H1 (cell line): ENCODE results near the gene RETSAT. TPM values are rescaled to one million over a fixed set of nuclear protein-coding genes. Genes with fewer than 3 reads are reported as not detected.

Experiments used
- CTCF ChIA-PET: fragments of 300-600 bp; sonication (Branson Sonifier 250); formaldehyde crosslinking; loops from one replicate; lab custom pipeline; 2021; ENCODE audit not compliant: partially characterized antibody; lab: Charles Lee
- POLR2A ChIA-PET: fragments of 300-600 bp; sonication (Branson Sonifier 250); formaldehyde crosslinking; loops from one replicate; lab custom pipeline; 2021; ENCODE audit warnings: inconsistent platforms; ENCODE audit not compliant: partially characterized antibody; lab: Charles Lee
- DNase-seq, 2 experiments: peaks; one replicate each; pipeline versions ENCODE4 v3.0.0 to v3.0.0-alpha.2; 2010 to 2022; ENCODE audit warnings: low spot score in 2 of 2, low read depth in 1 of 2, mixed read lengths in 1 of 2
- FAIRE-seq: peaks from 2 replicates; lab custom pipeline; 2011; peaks lifted over from hg19 to GRCh38; lab: Jason Lieb, UNC
- H2AFZ ChIP-seq: 2 replicates; pipeline ENCODE4 v1.8.1; 2012; ENCODE audit warnings: low read length, inconsistent platforms
- H2AK5ac ChIP-seq: 2 replicates; pipeline ENCODE4 v1.6.1; 2013; ENCODE audit warnings: low read depth, low read length
- H2BK120ac ChIP-seq: replicated peaks from 2 replicates; pipeline ENCODE3; 2013; ENCODE audit warnings: low read depth, low read length, inconsistent platforms
- H2BK12ac ChIP-seq: 2 replicates; pipeline ENCODE4 v1.6.1; 2013; ENCODE audit warnings: low read depth, low read length
- H2BK15ac ChIP-seq: 2 replicates; pipeline ENCODE4 v1.6.1; 2013; ENCODE audit warnings: low read length
- H2BK20ac ChIP-seq: 2 replicates; pipeline ENCODE4 v1.6.1; 2013; ENCODE audit warnings: low read length
- H2BK5ac ChIP-seq: 2 replicates; pipeline ENCODE4 v1.6.1; 2013; ENCODE audit warnings: low read depth, low read length
- H3K14ac ChIP-seq: 2 replicates; pipeline ENCODE4 v1.6.1; 2013; ENCODE audit warnings: inconsistent platforms; ENCODE audit not compliant: insufficient read length
- H3K18ac ChIP-seq: 2 replicates; pipeline ENCODE4 v1.6.1; 2013; ENCODE audit warnings: low read length; ENCODE audit errors: extremely low read depth
- H3K23ac ChIP-seq: 2 replicates; pipeline ENCODE4 v1.6.1; 2013; ENCODE audit warnings: inconsistent platforms; ENCODE audit not compliant: insufficient read length
- H3K23me2 ChIP-seq: 2 replicates; pipeline ENCODE4 v1.6.1; 2013; ENCODE audit warnings: low read depth, low read length
- H3K27ac ChIP-seq: 2 replicates; pipeline ENCODE4 v1.6.1; 2011; ENCODE audit warnings: low read depth, low read length, inconsistent platforms
- H3K27me3 ChIP-seq, 4 experiments: replicated peaks in 1 of 4; 1 replicate in 1 of 4; 2 replicates in 3 of 4; pipeline versions ENCODE4 v1.6.1 to v1.8.1; 2011 to 2013; ENCODE audit warnings: low read length in 3 of 4, mild to moderate bottlenecking in 3 of 4, inconsistent platforms in 2 of 4, mixed read lengths in 2 of 4, moderate library complexity in 1 of 4; ENCODE audit not compliant: control insufficient read depth in 3 of 4, insufficient read depth in 3 of 4; ENCODE audit errors: extremely low read depth in 1 of 4
- H3K36me3 ChIP-seq, 4 experiments: 2 replicates each; pipeline versions ENCODE4 v1.6.1 to v1.8.1; 2011 to 2013; ENCODE audit warnings: mild to moderate bottlenecking in 4 of 4, low read length in 3 of 4, moderate library complexity in 2 of 4, control low read depth in 1 of 4, inconsistent platforms in 1 of 4; ENCODE audit not compliant: insufficient read depth in 4 of 4, control insufficient read depth in 2 of 4
- H3K4ac ChIP-seq: replicated peaks from 2 replicates; pipeline ENCODE3; 2013; ENCODE audit warnings: low read length, low read depth, mixed read lengths, inconsistent platforms; ENCODE audit not compliant: insufficient read length
- H3K4me1 ChIP-seq, 4 experiments: replicated peaks in 1 of 4; 1 replicate in 1 of 4; 2 replicates in 3 of 4; pipeline versions ENCODE4 v1.6.1 to v1.8.1; 2011 to 2013; ENCODE audit warnings: low read length in 3 of 4, inconsistent platforms in 2 of 4, mixed read lengths in 1 of 4; ENCODE audit not compliant: insufficient read depth in 4 of 4, control insufficient read depth in 3 of 4
- H3K4me2 ChIP-seq, 2 experiments: 2 replicates each; pipeline versions ENCODE4 v1.6.1 to v1.8.1; 2011 to 2013; ENCODE audit warnings: low read depth in 2 of 2, low read length in 2 of 2, control low read depth in 1 of 2, inconsistent platforms in 1 of 2, mild to moderate bottlenecking in 1 of 2; ENCODE audit not compliant: insufficient read depth in 1 of 2
- H3K4me3 ChIP-seq, 4 experiments: fragments of 200-600, 300-600 bp in 1 of 4; sonication (generic), shearing (Covaris generic), sonication (Bioruptor Twin) in 1 of 4; 2 replicates each; pipeline versions ENCODE4 v1.5.1 to v1.8.1; 2011 to 2016; ENCODE audit warnings: low read length in 4 of 4, low read depth in 3 of 4, control low read depth in 2 of 4, inconsistent platforms in 2 of 4, mild to moderate bottlenecking in 2 of 4, mixed read lengths in 1 of 4, moderate library complexity in 1 of 4; ENCODE audit not compliant: insufficient read depth in 2 of 4; ENCODE audit errors: extremely low read depth in 1 of 4
- H3K56ac ChIP-seq: replicated peaks from 2 replicates; pipeline ENCODE3; 2013; ENCODE audit warnings: low read depth, mild to moderate bottlenecking, mixed read lengths, low read length, inconsistent platforms; ENCODE audit not compliant: insufficient read length
- H3K79me1 ChIP-seq: 2 replicates; pipeline ENCODE4 v1.6.1; 2013; ENCODE audit warnings: low read depth, low read length, control low read depth
- H3K79me2 ChIP-seq, 2 experiments: 2 replicates each; pipeline versions ENCODE4 v1.6.1 to v1.8.1; 2012 to 2013; ENCODE audit warnings: low read length in 2 of 2, mild to moderate bottlenecking in 2 of 2, inconsistent platforms in 1 of 2; ENCODE audit not compliant: insufficient read depth in 2 of 2, control insufficient read depth in 1 of 2
- H3K9ac ChIP-seq, 4 experiments: replicated peaks in 1 of 4; 1 replicate in 1 of 4; 2 replicates in 3 of 4; pipeline versions ENCODE4 v1.6.1 to v1.8.1; 2011 to 2013; ENCODE audit warnings: low read depth in 3 of 4, low read length in 3 of 4, control low read depth in 2 of 4, mild to moderate bottlenecking in 2 of 4, moderate library complexity in 2 of 4, inconsistent platforms in 1 of 4; ENCODE audit errors: extremely low read depth in 1 of 4
- H3K9me3 ChIP-seq, 2 experiments: 2 replicates each; pipeline versions ENCODE4 v1.6.1 to v1.8.1; 2012 to 2013; ENCODE audit warnings: mild to moderate bottlenecking in 2 of 2, moderate library complexity in 2 of 2, control low read depth in 1 of 2, inconsistent platforms in 1 of 2, low read depth in 1 of 2, low read length in 1 of 2, mixed read lengths in 1 of 2; ENCODE audit not compliant: insufficient read depth in 2 of 2
- H4K20me1 ChIP-seq, 2 experiments: replicated peaks in 1 of 2; 2 replicates each; pipeline versions ENCODE3 to v1.8.1; 2011 to 2013; ENCODE audit warnings: inconsistent platforms in 2 of 2, low read length in 2 of 2, mild to moderate bottlenecking in 1 of 2; ENCODE audit not compliant: insufficient read depth in 2 of 2, control insufficient read depth in 1 of 2
- H4K5ac ChIP-seq: 2 replicates; pipeline ENCODE4 v1.6.1; 2013; ENCODE audit warnings: low read length, low read depth, mixed read lengths, inconsistent platforms; ENCODE audit not compliant: insufficient read length
- H4K8ac ChIP-seq: 2 replicates; pipeline ENCODE4 v1.8.0; 2013; ENCODE audit warnings: mild to moderate bottlenecking, moderate library complexity, low read length, inconsistent platforms; ENCODE audit not compliant: insufficient read depth; ENCODE audit errors: extremely low read depth
- H4K91ac ChIP-seq: replicated peaks from 2 replicates; pipeline ENCODE3; 2013; ENCODE audit warnings: low read length, mixed read lengths, inconsistent platforms; ENCODE audit not compliant: insufficient read length
- BCL11A ChIP-seq, 2 experiments: IDR thresholded peaks; one replicate each; pipeline ENCODE4 v1.6.1; 2011; ENCODE audit warnings: low read depth in 2 of 2, low read length in 2 of 2, mild to moderate bottlenecking in 2 of 2
- CBX5 ChIP-seq: fragments of 300-800, 300-1000 bp; sonication (generic); IDR thresholded peaks from 2 replicates; pipeline ENCODE4 v1.7.1; 2016; ENCODE audit warnings: antibody characterized with exemption, low read length, low read depth
- EZH2 ChIP-seq: fragments of 200-600 bp; sonication (generic); IDR thresholded peaks from 2 replicates; pipeline ENCODE4 v1.7.1; 2012; ENCODE audit warnings: low read depth, mild to moderate bottlenecking, moderate library complexity, low read length, inconsistent platforms; ENCODE audit not compliant: severe bottlenecking
- FOSL1 ChIP-seq: IDR thresholded peaks from 2 replicates; pipeline ENCODE4 v1.6.1; 2011; ENCODE audit warnings: mild to moderate bottlenecking, low read depth, low read length, moderate library complexity; ENCODE audit not compliant: insufficient read depth
- HDAC6 ChIP-seq: IDR thresholded peaks from one replicate; pipeline ENCODE4 v1.7.1; 2012; ENCODE audit warnings: low read depth, mild to moderate bottlenecking, inconsistent platforms, low read length, moderate library complexity
- JUND ChIP-seq: IDR thresholded peaks from 2 replicates; pipeline ENCODE4 v1.6.1; 2011; ENCODE audit warnings: mild to moderate bottlenecking, improper control_type of control experiment, low read length
- RFX5 ChIP-seq: IDR thresholded peaks from 2 replicates; pipeline ENCODE4 v1.6.1; 2011; ENCODE audit warnings: low read depth, low read length, improper control_type of control experiment, borderline replicate concordance
- SIX5 ChIP-seq: IDR thresholded peaks from 2 replicates; pipeline ENCODE4 v1.6.1; 2011; ENCODE audit warnings: mild to moderate bottlenecking, low read depth, low read length
- TBP ChIP-seq: IDR thresholded peaks from 2 replicates; pipeline ENCODE4 v1.6.1; 2011; ENCODE audit warnings: low read depth, low read length, improper control_type of control experiment
- WGBS, 2 experiments: shearing (Covaris generic) in 1 of 2; methylation state at CpG; one replicate each; pipeline versions ENCODE4 v1.1.6 to v1.1.7; 2013 to 2015; ENCODE audit warnings: low lambda C conversion rate in 2 of 2, mixed read lengths in 2 of 2, inconsistent platforms in 1 of 2, low coverage in 1 of 2, missing lambda C conversion rate in 1 of 2; ENCODE audit not compliant: insufficient replicate concordance in 2 of 2, insufficient coverage in 1 of 2, insufficient read length in 1 of 2; ENCODE audit errors: extremely low coverage in 1 of 2, missing lambda C conversion rate in 1 of 2; 5-methylcytosine and 5-hydroxymethylcytosine counted together
- polyA plus RNA-seq, 7 experiments: library from polyadenylated mRNA; depleted of rRNA in 3 of 7; stranded (reverse) in 5 of 7; unstranded in 2 of 7; fragments of >200 nt in 5 of 7; fragments of 200-250 nt in 2 of 7; gene quantifications; 1 replicate in 5 of 7; 2 replicates in 1 of 7; 4 replicates in 1 of 7; pipeline versions ENCODE4 v1.2.1 to v1.2.3, GENCODE V29; 2011 to 2013; ENCODE audit warnings: missing spikeins in 2 of 7, mixed read lengths in 2 of 7
- total RNA-seq: library from RNA; stranded (reverse); fragmentation: NEBNext Ultra II Directional; extraction: Animal tissue kit (Norgen Biotek cat#: 25700); gene quantifications from 2 replicates; pipeline ENCODE4 v1.2.1, GENCODE V29; 2021
- TF ChIP-seq, protein P1 (sequence below): IDR thresholded peaks from 2 replicates; pipeline ENCODE4 v1.6.1; 2011; ENCODE audit warnings: low read depth, mild to moderate bottlenecking, low read length; ENCODE audit not compliant: insufficient read depth
- TF ChIP-seq, protein P2 (sequence below): IDR thresholded peaks from 2 replicates; pipeline ENCODE4 v1.6.1; 2012; ENCODE audit warnings: inconsistent platforms

Gene RETSAT
- total and polyA plus RNA-seq, 2 of the 8 experiments (the other 6 are each of a cell fraction or from before 2014, with no cell fraction given), result 15.8 to 16.7 TPM

- H3K27ac ChIP-seq, result no peak overlapping the region
- no peak overlapping the region for H2BK120ac ChIP-seq
- H3K18ac ChIP-seq, result no peak overlapping the region
- no peaks in the 10 kb centered on the region for H4K20me1 ChIP-seq
- no peaks in the 10 kb centered on the region for H3K23me2 ChIP-seq
- POLR2A ChIA-PET, result interaction anchor here (1.1 to 25.0 kb wide), 5 partner anchors 9 to 146 kb away, joined by 3 to 396 read pairs (median 3); partner anchors contain the start of genes ELMOD3, MAT2A and RETSAT
- no peak overlapping the region for H2BK20ac ChIP-seq
- H2BK15ac ChIP-seq, result no peak overlapping the region
- no peak for DNase-seq
- H3K4me2 ChIP-seq, result no peak overlapping the region
- no peak overlapping the region for H3K56ac ChIP-seq
- CTCF ChIA-PET, result interaction anchor here (0.9 to 4.7 kb wide), 5 partner anchors 8 to 153 kb away, joined by 4 to 31 read pairs (median 4); partner anchors contain the start of gene MAT2A
- no peak overlapping the region for H3K4ac ChIP-seq
- no peak for FAIRE-seq
- no peak overlapping the region for H3K9ac ChIP-seq
- 0 out of 4 replicates have a peak, but pooled peaks cover 0 to 2% of the 10 kb centered on the region in 2 experiments for H3K9me3 ChIP-seq
- H2AFZ ChIP-seq, result no peak overlapping the region
- H4K91ac ChIP-seq, result no peak overlapping the region
- H3K14ac ChIP-seq, result no peak overlapping the region
- no peak overlapping the region for H3K23ac ChIP-seq
- H3K4me1 ChIP-seq, result peaks cover 0 to 6% (median under 1%) of the 10 kb centered on the region in 4 experiments; a peak in 2 of 7 replicates
- H2AK5ac ChIP-seq, result no peak overlapping the region
- no peaks in the 10 kb centered on the region; a peak in 1 of 4 replicates for H3K79me2 ChIP-seq
- no peak overlapping the region for H2BK5ac ChIP-seq
- 95% methylated on average over 8 of the region's 8 CpGs; no CpG with 5 or more reads in 1 of the 2 experiments for WGBS, 2 experiments
- H3K27me3 ChIP-seq, result no peaks in the 10 kb centered on the region
- H3K36me3 ChIP-seq, result peaks cover 0 to 3% (median 0%) of the 10 kb centered on the region in 4 experiments; a peak in 2 of 8 replicates
- H2BK12ac ChIP-seq, result no peak overlapping the region
- H3K4me3 ChIP-seq, result no peak overlapping the region
- H4K5ac ChIP-seq, result no peak overlapping the region
- no peak overlapping the region for H4K8ac ChIP-seq
- peaks cover 2% of the 10 kb centered on the region; the same call in 1 of the 2 replicates for H3K79me1 ChIP-seq
- TF ChIP-seq HDAC6 (no peak), FOSL1 (no peak), SIX5 (no peak), BCL11A (IDR thresholded peaks at IDR 0.05; ENCODE audit: low read depth in 2 of 2, low read length in 2 of 2) (no peak), EZH2 (no peak), CBX5 (no peak), TBP (no peak), RFX5 (no peak), JUND (no peak)
- TF ChIP-seq, protein P1, sequence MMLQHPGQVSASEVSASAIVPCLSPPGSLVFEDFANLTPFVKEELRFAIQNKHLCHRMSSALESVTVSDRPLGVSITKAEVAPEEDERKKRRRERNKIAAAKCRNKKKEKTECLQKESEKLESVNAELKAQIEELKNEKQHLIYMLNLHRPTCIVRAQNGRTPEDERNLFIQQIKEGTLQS, result no peak
- TF ChIP-seq, protein P2, sequence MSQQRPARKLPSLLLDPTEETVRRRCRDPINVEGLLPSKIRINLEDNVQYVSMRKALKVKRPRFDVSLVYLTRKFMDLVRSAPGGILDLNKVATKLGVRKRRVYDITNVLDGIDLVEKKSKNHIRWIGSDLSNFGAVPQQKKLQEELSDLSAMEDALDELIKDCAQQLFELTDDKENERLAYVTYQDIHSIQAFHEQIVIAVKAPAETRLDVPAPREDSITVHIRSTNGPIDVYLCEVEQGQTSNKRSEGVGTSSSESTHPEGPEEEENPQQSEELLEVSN, result no peak
Measured at GRCh38 chr2:85399183-85399455, 44.8 kb upstream of the RETSAT start.
